HG02571 (cell line): Measurements from ENCODE around the gene IGSF3.
A peak's percentile ranks its signal among the peaks of the same experiment; 100 is the strongest.

Source experiments
- ATAC-seq: cut with Tn5 transposase; IDR thresholded peaks from one replicate; pipeline ENCODE4 v1.9.1; 2021; ENCODE audit warnings: mild to moderate bottlenecking, moderate library complexity; ENCODE audit not compliant: unreplicated experiment

IGSF3 gene

GRCh38 chr1:116561563-116561962 lies 106.0 kb downstream of the IGSF3 start:
- ATAC-seq: no peak

- ATAC-seq: no peak
Observed at GRCh38 chr1:116560704-116561490, 106.6 kb downstream of the IGSF3 start.

- peak; percentile 40 for ATAC-seq
Observed at GRCh38 chr1:116559304-116559761, 108.2 kb downstream of the IGSF3 start.

GRCh38 chr1:116558571-116558970 lies 109.0 kb downstream of the IGSF3 start:
- ATAC-seq: no peak

GRCh38 chr1:116558140-116558549 lies 109.4 kb downstream of the IGSF3 start:
- ATAC-seq: peak; percentile 30

- ATAC-seq: no peak
Observed at GRCh38 chr1:116557323-116557878, 110.1 kb downstream of the IGSF3 start.

GRCh38 chr1:116556289-116557006 lies 111.1 kb downstream of the IGSF3 start:
- peak; percentile 60 for ATAC-seq

- no peak for ATAC-seq
Observed at GRCh38 chr1:116554924-116555323, 112.6 kb downstream of the IGSF3 start.

GRCh38 chr1:116553386-116554115 lies 114.0 kb downstream of the IGSF3 start:
- no peak for ATAC-seq

- ATAC-seq: no peak
Observed at GRCh38 chr1:116546354-116546977, 121.1 kb downstream of the IGSF3 start.

- ATAC-seq: no peak
Observed at GRCh38 chr1:116545359-116545705, 122.2 kb downstream of the IGSF3 start.

- ATAC-seq: peak; percentile 47
Observed at GRCh38 chr1:116544588-116545358, 122.8 kb downstream of the IGSF3 start.

GRCh38 chr1:116540088-116540487 lies 127.4 kb downstream of the IGSF3 start:
- ATAC-seq: no peak

GRCh38 chr1:116538544-116538943 lies 129.0 kb downstream of the IGSF3 start:
- ATAC-seq: peak; percentile 72

- ATAC-seq: no peak
Observed at GRCh38 chr1:116537898-116538297, 129.6 kb downstream of the IGSF3 start.

- ATAC-seq: no peak
Observed at GRCh38 chr1:116537040-116537831, 130.3 kb downstream of the IGSF3 start.

- no peak for ATAC-seq
Observed at GRCh38 chr1:116534014-116534739, 133.4 kb downstream of the IGSF3 start.

- no peak for ATAC-seq
Observed at GRCh38 chr1:116533429-116533820, 134.1 kb downstream of the IGSF3 start.
